K562 (cell line): ENCODE measurements around the gene NRM. TPM values are rescaled to one million over a fixed set of nuclear protein-coding genes. Genes with fewer than 3 reads are reported as not detected.

Source experiments
- CC2D1A ChIP-seq: fragments of 450-650 bp; IDR thresholded peaks from 2 replicates; pipeline ENCODE4 v1.6.1; 2017; ENCODE audit warnings: mild to moderate bottlenecking
- ELF1 ChIP-seq: fragments of 200-800 bp; sonication (Bioruptor generic); IDR thresholded peaks from 2 replicates; pipeline ENCODE4 v1.6.1; 2016; ENCODE audit warnings: missing genetic modification characterization, missing compliant biosample characterization
- FOXM1 ChIP-seq, 2 experiments: fragments of 450-650 bp in 1 of 2; sonication (generic) in 1 of 2; formaldehyde crosslinking in 1 of 2; IDR thresholded peaks; 2 replicates each; pipeline versions ENCODE4 v1.6.1 to v1.9.0; 2017 to 2022; ENCODE audit warnings: low read depth in 2 of 2, mild to moderate bottlenecking in 2 of 2, missing genetic modification reagents in 1 of 2, moderate library complexity in 1 of 2
- MEIS2 ChIP-seq: fragments of 450-650 bp; IDR thresholded peaks from 2 replicates; pipeline ENCODE4 v1.6.1; 2014; ENCODE audit warnings: mild to moderate bottlenecking; ENCODE audit not compliant: partially characterized antibody
- POLR2A ChIP-seq: fragments of 450-650 bp; conservative IDR thresholded peaks from 2 replicates; pipeline ENCODE4 v1.6.1; 2016
- POLR2H ChIP-seq: IDR thresholded peaks from 2 replicates; pipeline ENCODE4 v1.6.1; 2016; ENCODE audit warnings: missing genetic modification characterization, low read depth, mild to moderate bottlenecking, control low read depth, missing compliant biosample characterization, moderate library complexity
- SREBF2 ChIP-seq: sonication (generic); formaldehyde crosslinking; IDR thresholded peaks from 2 replicates; pipeline ENCODE4 v1.4.0; 2020; ENCODE audit warnings: mild to moderate bottlenecking, missing genetic modification reagents
- SRF ChIP-seq, 2 experiments: fragments of 250-450, 450-650 bp in 1 of 2; sonication (Bioruptor Pico) in 1 of 2; sonication (generic) in 1 of 2; formaldehyde crosslinking; IDR thresholded peaks; 2 replicates each; pipeline versions ENCODE4 v1.5.0 to v1.5.1; 2020 to 2022; ENCODE audit warnings: mild to moderate bottlenecking in 1 of 2, missing genetic modification reagents in 1 of 2
- ZFP1 ChIP-seq: fragments of 450-650 bp; formaldehyde crosslinking; IDR thresholded peaks from 2 replicates; pipeline ENCODE4 v1.4.0; 2020; ENCODE audit warnings: mild to moderate bottlenecking, mixed read lengths
- ZNF253 ChIP-seq: fragments of 250-450 bp; sonication (Bioruptor Pico); conservative IDR thresholded peaks from 2 replicates; pipeline ENCODE4 v1.6.1; 2021; ENCODE audit warnings: mild to moderate bottlenecking
- ZSCAN29 ChIP-seq: fragments of 450-650 bp; IDR thresholded peaks from 2 replicates; pipeline ENCODE4 v1.6.1; 2017
- polyA plus RNA-seq, 8 experiments: library from polyadenylated mRNA; depleted of rRNA in 4 of 8; stranded (reverse) in 5 of 8; unstranded in 3 of 8; fragments of >200 nt; fragmentation: Nextera tagmentation in 2 of 8; fragmentation: Illumina TruSeq in 1 of 8; extraction: Ambion mirVana in 2 of 8; extraction: Trizol in 1 of 8; gene quantifications; 2 replicates each; pipeline versions ENCODE4 v1.2.1 to v1.2.3, GENCODE V29; 2011 to 2014; ENCODE audit warnings: inconsistent platforms in 1 of 8, missing spikeins in 1 of 8
- total RNA-seq, 7 experiments: library from RNA; depleted of rRNA in 6 of 7; stranded (reverse); fragments of >200 nt in 6 of 7; fragmentation: Illumina TruSeq in 2 of 7; extraction: Trizol in 2 of 7; gene quantifications; 2 replicates each; pipeline versions ENCODE4 v1.2.1 to v1.2.3, GENCODE V29; 2011 to 2021; ENCODE audit warnings: low replicate concordance in 1 of 7
- TF ChIP-seq, protein P1 (sequence below): fragments of 150-350 bp; conservative IDR thresholded peaks from 2 replicates; pipeline ENCODE4 v1.6.1; 2014; ENCODE audit warnings: low read length
- TF ChIP-seq, protein P2 (sequence below): sonication (generic); formaldehyde crosslinking; IDR thresholded peaks from 2 replicates; pipeline ENCODE4 v1.8.0; 2022; ENCODE audit warnings: mild to moderate bottlenecking, missing genetic modification reagents
- TF ChIP-seq, protein P3 (sequence below): IDR thresholded peaks from 3 replicates; pipeline ENCODE4 v1.6.1; 2011; ENCODE audit warnings: borderline replicate concordance, mild to moderate bottlenecking, moderate library complexity; ENCODE audit not compliant: insufficient read length; ENCODE audit errors: extremely low read depth
- TF ChIP-seq, protein P4 (sequence below): fragments of 450-650 bp; IDR thresholded peaks from 2 replicates; pipeline ENCODE4 v1.6.1; 2014; ENCODE audit warnings: low read depth, mild to moderate bottlenecking, moderate library complexity, borderline replicate concordance

The NRM gene
- total and polyA plus RNA-seq, 9 of the 15 experiments (the other 6 are each of a cell fraction or from before 2014, with no cell fraction given), result 9.7 to 58.2 (median 18.1) TPM

DNA sequence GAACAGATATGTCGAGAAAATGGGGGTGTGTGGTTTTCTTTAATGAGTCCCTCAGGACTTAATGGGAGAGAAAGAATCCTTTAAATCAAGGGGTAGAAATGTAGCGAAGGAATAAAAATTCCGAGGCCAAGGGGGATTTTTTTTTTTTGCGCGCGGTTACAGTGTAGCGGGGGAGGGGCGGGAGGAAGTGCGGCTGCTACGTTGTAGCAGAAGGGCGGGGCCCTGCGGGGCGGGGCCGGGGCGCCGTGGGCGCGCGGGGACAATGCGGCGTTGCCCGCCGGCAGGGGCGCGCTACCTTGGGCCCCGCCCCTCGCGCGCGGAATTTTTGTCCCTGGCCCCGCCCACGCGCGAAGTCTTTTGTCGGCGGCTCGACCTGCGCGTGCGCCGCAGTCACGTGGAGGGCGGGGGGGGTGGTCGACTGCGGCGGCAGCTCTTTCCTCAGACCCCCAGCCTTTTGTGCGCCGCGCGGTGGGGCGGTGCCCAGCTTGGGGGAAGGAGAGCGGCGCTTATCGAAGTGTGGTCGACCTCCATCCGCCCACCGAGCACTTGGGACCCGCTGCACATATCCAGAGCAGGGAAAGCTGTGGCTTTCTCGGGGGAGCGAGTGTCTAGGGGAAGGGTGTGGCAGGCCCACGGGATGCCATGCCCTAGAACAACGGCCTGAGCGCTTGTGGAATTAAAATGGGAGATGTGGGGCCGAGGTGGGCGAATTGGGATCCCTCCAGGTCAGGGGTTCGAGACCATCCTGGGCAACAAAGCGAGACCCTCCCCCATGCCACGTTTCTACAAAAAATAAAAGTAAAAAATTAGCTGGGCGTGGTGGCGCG lies 30.6 kb upstream of the NRM start (continued):
- TF ChIP-seq, protein P1, sequence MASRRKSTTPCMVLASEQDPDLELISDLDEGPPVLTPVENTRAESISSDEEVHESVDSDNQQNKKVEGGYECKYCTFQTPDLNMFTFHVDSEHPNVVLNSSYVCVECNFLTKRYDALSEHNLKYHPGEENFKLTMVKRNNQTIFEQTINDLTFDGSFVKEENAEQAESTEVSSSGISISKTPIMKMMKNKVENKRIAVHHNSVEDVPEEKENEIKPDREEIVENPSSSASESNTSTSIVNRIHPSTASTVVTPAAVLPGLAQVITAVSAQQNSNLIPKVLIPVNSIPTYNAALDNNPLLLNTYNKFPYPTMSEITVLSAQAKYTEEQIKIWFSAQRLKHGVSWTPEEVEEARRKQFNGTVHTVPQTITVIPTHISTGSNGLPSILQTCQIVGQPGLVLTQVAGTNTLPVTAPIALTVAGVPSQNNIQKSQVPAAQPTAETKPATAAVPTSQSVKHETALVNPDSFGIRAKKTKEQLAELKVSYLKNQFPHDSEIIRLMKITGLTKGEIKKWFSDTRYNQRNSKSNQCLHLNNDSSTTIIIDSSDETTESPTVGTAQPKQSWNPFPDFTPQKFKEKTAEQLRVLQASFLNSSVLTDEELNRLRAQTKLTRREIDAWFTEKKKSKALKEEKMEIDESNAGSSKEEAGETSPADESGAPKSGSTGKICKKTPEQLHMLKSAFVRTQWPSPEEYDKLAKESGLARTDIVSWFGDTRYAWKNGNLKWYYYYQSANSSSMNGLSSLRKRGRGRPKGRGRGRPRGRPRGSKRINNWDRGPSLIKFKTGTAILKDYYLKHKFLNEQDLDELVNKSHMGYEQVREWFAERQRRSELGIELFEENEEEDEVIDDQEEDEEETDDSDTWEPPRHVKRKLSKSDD, result no peak
- TF ChIP-seq ELF1 (tag) (peak; percentile 57; the same call in 1 of the 2 replicates), SREBF2 (CRISPR knock-in tag) (no peak), ZFP1 (0 out of 2 replicates have a peak, but pooled peaks have one; percentile 44), FOXM1 (IDR thresholded peaks at IDR 0.05; ENCODE audit: low read depth) (no peak), FOXM1 (CRISPR knock-in tag; IDR thresholded peaks at IDR 0.05; ENCODE audit: low read depth) (no peak), SRF (CRISPR knock-in tag; IDR thresholded peaks at IDR 0.05) (peak in 1 of 2 experiments; percentile 63; a peak in 1 of 4 replicates), ZSCAN29 (no peak), ZNF253 (CRISPR knock-in tag) (peak; percentile 77), POLR2A (peak; percentile 77), MEIS2 (peak; percentile 72), CC2D1A (no peak), POLR2H (tag) (no peak)
- TF ChIP-seq, protein P2, sequence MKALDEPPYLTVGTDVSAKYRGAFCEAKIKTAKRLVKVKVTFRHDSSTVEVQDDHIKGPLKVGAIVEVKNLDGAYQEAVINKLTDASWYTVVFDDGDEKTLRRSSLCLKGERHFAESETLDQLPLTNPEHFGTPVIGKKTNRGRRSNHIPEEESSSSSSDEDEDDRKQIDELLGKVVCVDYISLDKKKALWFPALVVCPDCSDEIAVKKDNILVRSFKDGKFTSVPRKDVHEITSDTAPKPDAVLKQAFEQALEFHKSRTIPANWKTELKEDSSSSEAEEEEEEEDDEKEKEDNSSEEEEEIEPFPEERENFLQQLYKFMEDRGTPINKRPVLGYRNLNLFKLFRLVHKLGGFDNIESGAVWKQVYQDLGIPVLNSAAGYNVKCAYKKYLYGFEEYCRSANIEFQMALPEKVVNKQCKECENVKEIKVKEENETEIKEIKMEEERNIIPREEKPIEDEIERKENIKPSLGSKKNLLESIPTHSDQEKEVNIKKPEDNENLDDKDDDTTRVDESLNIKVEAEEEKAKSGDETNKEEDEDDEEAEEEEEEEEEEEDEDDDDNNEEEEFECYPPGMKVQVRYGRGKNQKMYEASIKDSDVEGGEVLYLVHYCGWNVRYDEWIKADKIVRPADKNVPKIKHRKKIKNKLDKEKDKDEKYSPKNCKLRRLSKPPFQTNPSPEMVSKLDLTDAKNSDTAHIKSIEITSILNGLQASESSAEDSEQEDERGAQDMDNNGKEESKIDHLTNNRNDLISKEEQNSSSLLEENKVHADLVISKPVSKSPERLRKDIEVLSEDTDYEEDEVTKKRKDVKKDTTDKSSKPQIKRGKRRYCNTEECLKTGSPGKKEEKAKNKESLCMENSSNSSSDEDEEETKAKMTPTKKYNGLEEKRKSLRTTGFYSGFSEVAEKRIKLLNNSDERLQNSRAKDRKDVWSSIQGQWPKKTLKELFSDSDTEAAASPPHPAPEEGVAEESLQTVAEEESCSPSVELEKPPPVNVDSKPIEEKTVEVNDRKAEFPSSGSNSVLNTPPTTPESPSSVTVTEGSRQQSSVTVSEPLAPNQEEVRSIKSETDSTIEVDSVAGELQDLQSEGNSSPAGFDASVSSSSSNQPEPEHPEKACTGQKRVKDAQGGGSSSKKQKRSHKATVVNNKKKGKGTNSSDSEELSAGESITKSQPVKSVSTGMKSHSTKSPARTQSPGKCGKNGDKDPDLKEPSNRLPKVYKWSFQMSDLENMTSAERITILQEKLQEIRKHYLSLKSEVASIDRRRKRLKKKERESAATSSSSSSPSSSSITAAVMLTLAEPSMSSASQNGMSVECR (CRISPR knock-in tag), result peak; percentile 94
- TF ChIP-seq, protein P3, sequence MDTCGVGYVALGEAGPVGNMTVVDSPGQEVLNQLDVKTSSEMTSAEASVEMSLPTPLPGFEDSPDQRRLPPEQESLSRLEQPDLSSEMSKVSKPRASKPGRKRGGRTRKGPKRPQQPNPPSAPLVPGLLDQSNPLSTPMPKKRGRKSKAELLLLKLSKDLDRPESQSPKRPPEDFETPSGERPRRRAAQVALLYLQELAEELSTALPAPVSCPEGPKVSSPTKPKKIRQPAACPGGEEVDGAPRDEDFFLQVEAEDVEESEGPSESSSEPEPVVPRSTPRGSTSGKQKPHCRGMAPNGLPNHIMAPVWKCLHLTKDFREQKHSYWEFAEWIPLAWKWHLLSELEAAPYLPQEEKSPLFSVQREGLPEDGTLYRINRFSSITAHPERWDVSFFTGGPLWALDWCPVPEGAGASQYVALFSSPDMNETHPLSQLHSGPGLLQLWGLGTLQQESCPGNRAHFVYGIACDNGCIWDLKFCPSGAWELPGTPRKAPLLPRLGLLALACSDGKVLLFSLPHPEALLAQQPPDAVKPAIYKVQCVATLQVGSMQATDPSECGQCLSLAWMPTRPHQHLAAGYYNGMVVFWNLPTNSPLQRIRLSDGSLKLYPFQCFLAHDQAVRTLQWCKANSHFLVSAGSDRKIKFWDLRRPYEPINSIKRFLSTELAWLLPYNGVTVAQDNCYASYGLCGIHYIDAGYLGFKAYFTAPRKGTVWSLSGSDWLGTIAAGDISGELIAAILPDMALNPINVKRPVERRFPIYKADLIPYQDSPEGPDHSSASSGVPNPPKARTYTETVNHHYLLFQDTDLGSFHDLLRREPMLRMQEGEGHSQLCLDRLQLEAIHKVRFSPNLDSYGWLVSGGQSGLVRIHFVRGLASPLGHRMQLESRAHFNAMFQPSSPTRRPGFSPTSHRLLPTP, result no peak
- TF ChIP-seq, protein P4, sequence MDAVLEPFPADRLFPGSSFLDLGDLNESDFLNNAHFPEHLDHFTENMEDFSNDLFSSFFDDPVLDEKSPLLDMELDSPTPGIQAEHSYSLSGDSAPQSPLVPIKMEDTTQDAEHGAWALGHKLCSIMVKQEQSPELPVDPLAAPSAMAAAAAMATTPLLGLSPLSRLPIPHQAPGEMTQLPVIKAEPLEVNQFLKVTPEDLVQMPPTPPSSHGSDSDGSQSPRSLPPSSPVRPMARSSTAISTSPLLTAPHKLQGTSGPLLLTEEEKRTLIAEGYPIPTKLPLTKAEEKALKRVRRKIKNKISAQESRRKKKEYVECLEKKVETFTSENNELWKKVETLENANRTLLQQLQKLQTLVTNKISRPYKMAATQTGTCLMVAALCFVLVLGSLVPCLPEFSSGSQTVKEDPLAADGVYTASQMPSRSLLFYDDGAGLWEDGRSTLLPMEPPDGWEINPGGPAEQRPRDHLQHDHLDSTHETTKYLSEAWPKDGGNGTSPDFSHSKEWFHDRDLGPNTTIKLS, result no peak
